Nephron progenitor cell (in vitro differentiated cells): ENCODE measurements around the gene MAP9.

Experiments
- DNase-seq: peaks from one replicate; pipeline ENCODE4 v3.0.0; 2021
- H3K27ac Mint-ChIP-seq: 2 replicates; pipeline ENCODE4 v1.8.0; 2021; ENCODE audit warnings: mild to moderate bottlenecking, moderate library complexity, mixed read lengths
- H3K27me3 Mint-ChIP-seq: 2 replicates; pipeline ENCODE4 v1.8.0; 2021; ENCODE audit warnings: mild to moderate bottlenecking, low read depth, mixed read lengths; ENCODE audit not compliant: poor library complexity
- H3K36me3 Mint-ChIP-seq: 2 replicates; pipeline ENCODE4 v1.8.0; 2021; ENCODE audit warnings: low read depth, mixed read lengths
- H3K4me1 Mint-ChIP-seq: 2 replicates; pipeline ENCODE4 v1.8.0; 2021; ENCODE audit warnings: mixed read lengths
- H3K4me3 Mint-ChIP-seq: 2 replicates; pipeline ENCODE4 v1.8.0; 2021; ENCODE audit warnings: mild to moderate bottlenecking, moderate library complexity, mixed read lengths
- H3K9me3 Mint-ChIP-seq: 2 replicates; pipeline ENCODE4 v1.8.0; 2021; ENCODE audit warnings: mild to moderate bottlenecking, moderate library complexity, mixed read lengths
- TF ChIP-seq, protein P1 (sequence below): fragments of 200-600 bp; sonication (generic); IDR thresholded peaks from 2 replicates; pipeline ENCODE4 v1.5.0; 2021; ENCODE audit warnings: antibody characterized with exemption

MAP9 gene

GRCh38 chr4:155299103-155299502 lies 77.7 kb downstream of the MAP9 start:
- Mint-ChIP-seq H3K27me3 (no peaks in the 10 kb centered on the region), H3K36me3 (no peaks in the 10 kb centered on the region), H3K4me1 (no peaks in the 10 kb centered on the region), H3K27ac (no peak overlapping the region), H3K4me3 (no peak overlapping the region), H3K9me3 (peaks cover 20% of the 10 kb centered on the region)
- TF ChIP-seq, protein P1, sequence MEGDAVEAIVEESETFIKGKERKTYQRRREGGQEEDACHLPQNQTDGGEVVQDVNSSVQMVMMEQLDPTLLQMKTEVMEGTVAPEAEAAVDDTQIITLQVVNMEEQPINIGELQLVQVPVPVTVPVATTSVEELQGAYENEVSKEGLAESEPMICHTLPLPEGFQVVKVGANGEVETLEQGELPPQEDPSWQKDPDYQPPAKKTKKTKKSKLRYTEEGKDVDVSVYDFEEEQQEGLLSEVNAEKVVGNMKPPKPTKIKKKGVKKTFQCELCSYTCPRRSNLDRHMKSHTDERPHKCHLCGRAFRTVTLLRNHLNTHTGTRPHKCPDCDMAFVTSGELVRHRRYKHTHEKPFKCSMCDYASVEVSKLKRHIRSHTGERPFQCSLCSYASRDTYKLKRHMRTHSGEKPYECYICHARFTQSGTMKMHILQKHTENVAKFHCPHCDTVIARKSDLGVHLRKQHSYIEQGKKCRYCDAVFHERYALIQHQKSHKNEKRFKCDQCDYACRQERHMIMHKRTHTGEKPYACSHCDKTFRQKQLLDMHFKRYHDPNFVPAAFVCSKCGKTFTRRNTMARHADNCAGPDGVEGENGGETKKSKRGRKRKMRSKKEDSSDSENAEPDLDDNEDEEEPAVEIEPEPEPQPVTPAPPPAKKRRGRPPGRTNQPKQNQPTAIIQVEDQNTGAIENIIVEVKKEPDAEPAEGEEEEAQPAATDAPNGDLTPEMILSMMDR: no peak
- no peak for DNase-seq
